ENCODE measurements around the gene CCDC87. TPM values are rescaled to one million over a fixed set of nuclear protein-coding genes. Genes with fewer than 3 reads are reported as not detected.
A peak's percentile ranks its signal among the peaks of the same experiment; 100 is the strongest.

Gene CCDC87
- total RNA-seq, 1 donor from 2014 or later = 0.10 TPM

GRCh38 chr11:66579017-66579606, 13.8 kb downstream of the CCDC87 start:
- DNase-seq = peak; percentile 85

- DNase-seq = no peak
Observed at GRCh38 chr11:66570850-66571180, 22.0 kb downstream of the CCDC87 start.

- DNase-seq = no peak
Observed at GRCh38 chr11:66570079-66570849, 22.6 kb downstream of the CCDC87 start.

GRCh38 chr11:66569076-66569475, 23.8 kb downstream of the CCDC87 start:
- no peak for DNase-seq

- DNase-seq = peak; percentile 85
Observed at GRCh38 chr11:66568124-66568916, 24.5 kb downstream of the CCDC87 start, which contains the start of gene CTSF. CTSF (minus strand) TSS chr11:66568606; CDS start chr11:66568486, 120 bp downstream.

GRCh38 chr11:66567787-66568123, 25.1 kb downstream of the CCDC87 start:
- DNase-seq = no peak

- no peak for DNase-seq
Observed at GRCh38 chr11:66566221-66566620, 26.6 kb downstream of the CCDC87 start.

- DNase-seq = no peak
Observed at GRCh38 chr11:66564984-66565383, 27.9 kb downstream of the CCDC87 start.

- DNase-seq = no peak
Observed at GRCh38 chr11:66564538-66564937, 28.3 kb downstream of the CCDC87 start.

- no peak for DNase-seq
Observed at GRCh38 chr11:66563832-66564231, 29.0 kb downstream of the CCDC87 start.

GRCh38 chr11:66562907-66563583, 29.8 kb downstream of the CCDC87 start:
- no peak for DNase-seq

- DNase-seq = no peak
Observed at GRCh38 chr11:66562275-66562674, 30.6 kb downstream of the CCDC87 start.

- DNase-seq = no peak
Observed at GRCh38 chr11:66561975-66562248, 31.0 kb downstream of the CCDC87 start.

- DNase-seq = no peak
Observed at GRCh38 chr11:66561178-66561974, 31.5 kb downstream of the CCDC87 start.

GRCh38 chr11:66559866-66560676, 32.8 kb downstream of the CCDC87 start:
- no peak for DNase-seq

GRCh38 chr11:66559142-66559865, 33.6 kb downstream of the CCDC87 start:
- peak; percentile 21 for DNase-seq

GRCh38 chr11:66557733-66558326, 35.0 kb downstream of the CCDC87 start:
- no peak for DNase-seq

- DNase-seq = no peak
Observed at GRCh38 chr11:66556086-66556485, 36.8 kb downstream of the CCDC87 start.

- no peak for DNase-seq
Observed at GRCh38 chr11:66555416-66555815, 37.4 kb downstream of the CCDC87 start.

GRCh38 chr11:66554602-66555001, 38.3 kb downstream of the CCDC87 start:
- DNase-seq = no peak

Measured in tongue (tissue), 2 donors.